DND-41 (cell line): ENCODE results near the gene KLHDC7A.

ENCODE experiments used
- ATAC-seq: fragments of 200-7000 bp; cut with Tn5 transposase; 3 replicates; pipeline ENCODE4 v1.9.1; 2021; ENCODE audit warnings: low read depth; ENCODE audit not compliant: insufficient read depth
- DNase-seq: peaks from one replicate; pipeline ENCODE4 v3.0.0-alpha.2; 2020
- H2AFZ ChIP-seq: 2 replicates; pipeline ENCODE4 v1.6.0; 2012; ENCODE audit warnings: low read depth, low read length
- H3K27ac ChIP-seq: 2 replicates; pipeline ENCODE4 v1.5.1; 2012; ENCODE audit warnings: low read length, inconsistent platforms
- H3K27me3 ChIP-seq: fragments of 200-600 bp; sonication (generic); 2 replicates; pipeline ENCODE4 v1.6.0; 2012; ENCODE audit warnings: low read length, mild to moderate bottlenecking, inconsistent platforms; ENCODE audit not compliant: insufficient read depth, poor library complexity
- H3K36me3 ChIP-seq: 2 replicates; pipeline ENCODE4 v1.5.1; 2012; ENCODE audit warnings: low read length, inconsistent platforms; ENCODE audit not compliant: insufficient read depth
- H3K4me1 ChIP-seq: 2 replicates; pipeline ENCODE4 v1.5.1; 2012; ENCODE audit warnings: mild to moderate bottlenecking, low read length; ENCODE audit not compliant: insufficient read depth
- H3K4me2 ChIP-seq: 2 replicates; pipeline ENCODE4 v1.6.0; 2012; ENCODE audit warnings: mild to moderate bottlenecking, moderate library complexity, low read length, inconsistent platforms; ENCODE audit not compliant: insufficient read depth
- H3K4me3 ChIP-seq, 2 experiments: fragments of 200-600 bp in 1 of 2; shearing (Covaris generic) in 1 of 2; 2 replicates each; pipeline ENCODE4 v1.5.1; 2012 to 2016; ENCODE audit warnings: inconsistent platforms in 2 of 2, low read length in 2 of 2, mild to moderate bottlenecking in 2 of 2, low read depth in 1 of 2, moderate library complexity in 1 of 2
- H3K79me2 ChIP-seq: 2 replicates; pipeline ENCODE4 v1.6.0; 2012; ENCODE audit warnings: low read length, inconsistent platforms; ENCODE audit not compliant: insufficient read depth
- H3K9ac ChIP-seq: 2 replicates; pipeline ENCODE4 v1.6.0; 2012; ENCODE audit warnings: low read depth, mild to moderate bottlenecking, inconsistent platforms, low read length, moderate library complexity
- H3K9me3 ChIP-seq: 2 replicates; pipeline ENCODE4 v1.5.1; 2012; ENCODE audit warnings: low read length, moderate library complexity, mild to moderate bottlenecking, inconsistent platforms; ENCODE audit not compliant: insufficient read depth, severe bottlenecking
- H4K20me1 ChIP-seq: 2 replicates; pipeline ENCODE4 v1.6.0; 2012; ENCODE audit warnings: low read length; ENCODE audit not compliant: insufficient read depth
- EZH2 ChIP-seq: IDR thresholded peaks from 3 replicates; pipeline ENCODE4 v1.6.1; 2012; ENCODE audit warnings: borderline replicate concordance, low read depth, mild to moderate bottlenecking, moderate library complexity, low read length, inconsistent platforms; ENCODE audit not compliant: severe bottlenecking
- TF ChIP-seq, protein P1 (sequence below): IDR thresholded peaks from 2 replicates; pipeline ENCODE4 v1.5.1; 2012; ENCODE audit warnings: borderline replicate concordance, low read length, moderate library complexity, mild to moderate bottlenecking; ENCODE audit not compliant: poor library complexity, severe bottlenecking; ENCODE audit errors: extremely low read depth

Gene KLHDC7A

DNA sequence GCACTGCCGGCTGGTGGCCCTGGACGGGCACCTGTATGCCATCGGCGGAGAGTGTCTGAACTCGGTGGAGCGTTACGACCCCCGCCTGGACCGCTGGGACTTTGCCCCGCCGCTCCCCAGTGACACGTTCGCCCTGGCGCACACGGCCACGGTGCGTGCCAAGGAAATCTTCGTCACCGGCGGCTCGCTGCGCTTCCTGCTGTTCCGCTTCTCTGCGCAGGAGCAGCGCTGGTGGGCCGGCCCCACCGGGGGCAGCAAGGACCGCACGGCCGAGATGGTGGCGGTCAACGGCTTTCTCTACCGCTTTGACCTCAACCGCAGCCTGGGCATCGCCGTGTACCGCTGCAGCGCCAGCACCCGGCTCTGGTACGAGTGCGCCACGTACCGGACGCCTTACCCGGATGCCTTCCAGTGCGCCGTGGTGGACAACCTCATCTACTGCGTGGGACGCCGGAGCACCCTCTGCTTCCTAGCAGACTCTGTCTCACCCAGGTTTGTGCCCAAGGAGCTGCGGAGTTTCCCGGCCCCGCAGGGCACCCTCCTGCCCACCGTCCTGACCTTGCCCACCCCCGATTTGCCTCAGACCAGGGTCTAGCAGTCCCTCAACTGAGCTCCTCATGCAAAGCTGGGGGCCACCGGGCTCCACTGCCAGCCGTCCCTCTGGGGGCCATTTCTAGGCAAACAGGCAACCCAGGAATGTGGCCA is 2.1 kb downstream of the KLHDC7A start:
- DNase-seq (no peak), ATAC-seq (no peak)
- no peaks in the 10 kb centered on the region for H3K36me3 ChIP-seq
- TF ChIP-seq, protein P1, sequence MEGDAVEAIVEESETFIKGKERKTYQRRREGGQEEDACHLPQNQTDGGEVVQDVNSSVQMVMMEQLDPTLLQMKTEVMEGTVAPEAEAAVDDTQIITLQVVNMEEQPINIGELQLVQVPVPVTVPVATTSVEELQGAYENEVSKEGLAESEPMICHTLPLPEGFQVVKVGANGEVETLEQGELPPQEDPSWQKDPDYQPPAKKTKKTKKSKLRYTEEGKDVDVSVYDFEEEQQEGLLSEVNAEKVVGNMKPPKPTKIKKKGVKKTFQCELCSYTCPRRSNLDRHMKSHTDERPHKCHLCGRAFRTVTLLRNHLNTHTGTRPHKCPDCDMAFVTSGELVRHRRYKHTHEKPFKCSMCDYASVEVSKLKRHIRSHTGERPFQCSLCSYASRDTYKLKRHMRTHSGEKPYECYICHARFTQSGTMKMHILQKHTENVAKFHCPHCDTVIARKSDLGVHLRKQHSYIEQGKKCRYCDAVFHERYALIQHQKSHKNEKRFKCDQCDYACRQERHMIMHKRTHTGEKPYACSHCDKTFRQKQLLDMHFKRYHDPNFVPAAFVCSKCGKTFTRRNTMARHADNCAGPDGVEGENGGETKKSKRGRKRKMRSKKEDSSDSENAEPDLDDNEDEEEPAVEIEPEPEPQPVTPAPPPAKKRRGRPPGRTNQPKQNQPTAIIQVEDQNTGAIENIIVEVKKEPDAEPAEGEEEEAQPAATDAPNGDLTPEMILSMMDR, result no peak
- no peak for TF ChIP-seq EZH2
- H3K27ac ChIP-seq, result no peak overlapping the region
- no peaks in the 10 kb centered on the region for H4K20me1 ChIP-seq
- H3K9ac ChIP-seq, result no peak overlapping the region
- no peak overlapping the region for H3K4me3 ChIP-seq
- no peaks in the 10 kb centered on the region for H3K79me2 ChIP-seq
- no peak overlapping the region for H3K4me2 ChIP-seq
- H2AFZ ChIP-seq, result no peak overlapping the region
- H3K9me3 ChIP-seq, result no peaks in the 10 kb centered on the region
- no peaks in the 10 kb centered on the region for H3K27me3 ChIP-seq
- H3K4me1 ChIP-seq, result no peaks in the 10 kb centered on the region

DNA sequence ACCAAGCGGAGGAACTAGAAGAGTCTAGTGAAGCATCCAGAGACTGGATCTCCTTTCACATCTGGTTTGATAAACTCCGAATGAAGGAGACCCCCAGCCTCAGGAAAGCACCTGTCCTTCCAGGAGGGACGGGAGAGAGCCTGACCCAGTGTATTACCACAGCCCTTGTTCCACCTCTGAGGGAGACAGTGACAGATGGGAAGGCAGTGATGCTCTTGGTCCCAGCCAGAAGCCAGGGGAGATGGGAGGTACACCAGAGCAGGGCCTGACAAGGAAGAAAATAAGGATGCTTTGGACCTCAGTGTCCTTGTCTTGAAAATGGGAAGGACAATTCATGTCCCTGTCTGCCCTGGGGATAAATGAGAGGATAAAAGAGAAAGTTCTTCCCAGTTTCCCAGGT is 3.5 kb downstream of the KLHDC7A start:
- DNase-seq (no peak), ATAC-seq (no peak)
- Histone ChIP-seq H3K9me3 (no peaks in the 10 kb centered on the region), H3K4me1 (no peaks in the 10 kb centered on the region), H3K27ac (no peak overlapping the region), H3K4me3 (no peak overlapping the region), H3K36me3 (no peaks in the 10 kb centered on the region), H3K4me2 (no peak overlapping the region), H4K20me1 (no peaks in the 10 kb centered on the region), H3K9ac (no peak overlapping the region), H2AFZ (no peak overlapping the region), H3K27me3 (peaks cover 3% of the 10 kb centered on the region), H3K79me2 (no peaks in the 10 kb centered on the region)
- no peak for TF ChIP-seq EZH2

DNA sequence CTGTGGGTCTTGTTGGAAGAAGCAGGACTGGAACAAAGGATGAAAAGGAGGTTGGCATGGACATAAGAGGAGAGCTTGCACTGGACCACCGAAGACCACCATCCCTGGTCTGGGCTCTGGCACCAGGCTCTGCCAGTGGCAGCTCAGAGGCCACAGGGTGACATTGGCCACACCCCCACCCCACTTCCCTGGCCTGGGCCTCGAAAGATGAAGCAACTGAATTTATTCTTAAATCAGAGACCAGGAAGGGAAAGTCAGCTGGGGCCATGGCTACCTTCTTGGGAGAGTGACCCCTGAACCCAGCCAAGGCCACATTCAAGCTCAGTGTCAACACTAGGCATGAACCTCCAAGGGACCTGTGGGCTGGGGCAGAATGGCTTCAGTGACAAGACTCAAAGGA is 4.0 kb downstream of the KLHDC7A start:
- Histone ChIP-seq H3K4me2 (no peak overlapping the region), H3K79me2 (no peaks in the 10 kb centered on the region), H3K27me3 (peaks cover 3% of the 10 kb centered on the region), H3K9ac (no peak overlapping the region), H3K4me3 (no peak overlapping the region), H2AFZ (no peak overlapping the region), H3K4me1 (no peaks in the 10 kb centered on the region), H4K20me1 (no peaks in the 10 kb centered on the region), H3K9me3 (no peaks in the 10 kb centered on the region), H3K36me3 (no peaks in the 10 kb centered on the region), H3K27ac (no peak overlapping the region)
- TF ChIP-seq, protein P1, result no peak
- no peak for DNase-seq
- ATAC-seq, result no peak

DNA sequence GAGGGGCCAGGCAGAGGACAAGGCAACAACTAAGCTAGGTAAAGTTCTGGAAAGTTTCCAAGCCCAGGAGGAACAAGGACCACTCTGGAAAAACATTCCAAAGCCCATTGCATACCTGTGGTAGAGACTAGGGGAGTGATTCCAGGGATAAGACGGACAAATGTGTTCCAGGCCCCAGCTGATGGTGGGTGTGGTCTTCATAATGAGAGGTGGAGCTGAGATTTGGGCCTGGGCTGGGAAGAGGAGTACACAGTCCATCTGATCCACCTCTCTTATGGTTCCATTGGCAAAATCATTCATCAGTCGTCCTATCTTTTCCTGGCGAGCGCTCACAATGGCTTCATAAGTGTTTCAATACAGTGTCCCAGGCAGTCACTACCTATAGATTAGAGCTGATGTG is 4.5 kb downstream of the KLHDC7A start:
- Histone ChIP-seq H3K79me2 (no peaks in the 10 kb centered on the region), H3K9ac (no peak overlapping the region), H3K4me2 (no peak overlapping the region), H4K20me1 (no peaks in the 10 kb centered on the region), H3K4me1 (no peaks in the 10 kb centered on the region), H3K9me3 (no peaks in the 10 kb centered on the region), H3K27me3 (peaks cover 3% of the 10 kb centered on the region), H3K4me3 (no peak overlapping the region), H3K27ac (no peak overlapping the region), H2AFZ (no peak overlapping the region), H3K36me3 (no peaks in the 10 kb centered on the region)
- TF ChIP-seq, protein P1, result no peak
- no peak for TF ChIP-seq EZH2
- DNase-seq (no peak), ATAC-seq (no peak)
